ENCODE results near the gene CUBN. TPM values are rescaled to one million over a fixed set of nuclear protein-coding genes. Genes with fewer than 3 reads are reported as not detected.

Gene CUBN
- total RNA-seq, 4 donors from 2014 or later = 0.54 to 1.8 (median 1.3) TPM

DNA sequence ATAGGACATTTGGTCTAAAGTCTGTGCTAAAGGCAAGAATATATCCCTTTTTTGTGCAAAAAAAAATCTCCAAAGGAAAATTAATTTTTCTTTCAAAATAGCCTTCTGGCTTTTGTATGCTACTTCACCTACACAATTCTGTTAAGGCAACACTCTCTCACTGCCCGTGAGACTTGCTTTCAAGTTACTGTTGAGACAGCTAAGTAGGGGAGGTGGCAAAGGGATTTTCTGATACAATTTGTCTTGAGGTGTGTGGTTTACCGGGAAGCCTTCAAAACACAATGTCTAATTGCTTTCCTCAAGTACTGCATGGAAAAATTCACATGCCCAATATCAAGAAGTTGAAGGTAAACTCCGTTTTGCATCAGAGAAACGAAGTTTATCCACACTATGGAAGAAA, 261.6 kb downstream of the CUBN start:
- 70 to 81% methylated on average over 4 of the region's 4 CpGs for WGBS, 2 donors
- TF ChIP-seq POLR2A (IDR thresholded peaks at IDR 0.05) (no peak), CTCF (IDR thresholded peaks at IDR 0.05) (no peak)
- intact Hi-C loops (cut with DNase I; ENCODE audit: low total_unique reads) = no loop called here
- DNase-seq (ENCODE audit: low spot score in 2 of 2) = no peak
- no peak overlapping the region for H3K4me3 ChIP-seq (ENCODE audit: low read depth, poor library complexity, severe bottlenecking)

DNA sequence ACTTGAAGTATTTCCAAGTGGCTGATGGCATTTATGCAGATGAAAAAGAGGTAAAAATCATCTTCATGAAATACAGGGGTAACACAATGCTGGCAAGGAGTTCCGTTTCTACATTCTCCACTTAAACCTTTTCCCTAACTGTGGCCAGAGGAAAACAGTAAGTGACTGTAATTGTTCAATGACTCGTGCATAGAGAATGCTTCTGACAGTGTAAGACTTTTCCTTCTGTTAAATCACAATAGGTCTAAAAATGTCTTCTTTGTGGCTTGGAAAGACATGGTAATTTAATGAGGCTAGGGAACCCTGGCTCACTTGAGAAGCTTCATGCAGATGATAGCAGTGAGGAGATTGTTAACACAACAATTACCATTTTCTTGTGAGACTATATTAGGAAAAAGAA, 262.1 kb downstream of the CUBN start:
- intact Hi-C loops (cut with DNase I; ENCODE audit: low total_unique reads) = no loop called here
- 37 to 45% methylated on average over 2 of the region's 2 CpGs for WGBS, 2 donors
- no peak for TF ChIP-seq POLR2A (IDR thresholded peaks at IDR 0.05)
- TF ChIP-seq CTCF (IDR thresholded peaks at IDR 0.05) = no peak
- DNase-seq (ENCODE audit: low spot score in 2 of 2) = no peak
- H3K4me3 ChIP-seq (ENCODE audit: low read depth, poor library complexity, severe bottlenecking) = no peak overlapping the region

DNA sequence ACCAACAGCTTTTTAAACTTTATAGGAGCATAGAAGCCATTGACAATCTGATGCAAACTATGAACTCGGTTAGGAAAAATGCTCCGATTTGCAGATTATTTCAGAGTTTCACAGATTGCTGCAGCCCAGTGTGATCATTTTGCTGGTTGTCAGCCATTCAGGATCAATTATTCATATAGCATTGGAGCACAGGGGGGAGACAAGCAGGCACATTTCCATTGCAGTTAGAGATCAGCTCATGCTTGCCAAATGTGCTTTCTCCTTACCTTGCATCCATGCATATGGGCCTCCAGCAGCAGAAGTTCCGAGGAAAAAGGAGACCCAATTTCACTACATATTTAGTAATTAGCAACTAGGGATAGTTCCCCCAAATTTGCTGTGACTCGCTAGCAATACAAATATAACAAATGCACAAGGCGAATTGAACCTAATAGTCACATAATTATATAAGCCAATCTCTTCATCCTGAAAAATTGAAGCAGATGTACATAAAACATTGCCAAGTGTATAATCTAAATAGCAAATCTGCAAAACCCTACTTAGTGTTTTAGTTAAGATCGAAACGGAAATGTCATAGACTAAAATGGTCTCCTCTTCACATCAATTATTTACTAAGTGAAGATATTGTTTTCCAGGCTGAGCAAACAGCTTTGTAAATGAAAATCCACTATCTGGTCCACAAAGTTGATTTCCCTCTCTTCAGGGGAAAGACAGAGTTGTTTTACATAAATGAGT, 262.9 kb downstream of the CUBN start:
- TF ChIP-seq POLR2A (IDR thresholded peaks at IDR 0.05) (no peak), CTCF (IDR thresholded peaks at IDR 0.05) (no peak)
- H3K4me3 ChIP-seq (ENCODE audit: low read depth, poor library complexity, severe bottlenecking) = no peak overlapping the region
- 81 to 85% methylated on average over 7 of the region's 7 CpGs for WGBS, 2 donors
- intact Hi-C loops (cut with DNase I; ENCODE audit: low total_unique reads) = no loop called here
- no peak for DNase-seq (ENCODE audit: low spot score in 2 of 2)

- TF ChIP-seq CTCF (IDR thresholded peaks at IDR 0.05) (no peak), POLR2A (IDR thresholded peaks at IDR 0.05) (no peak)
- H3K4me3 ChIP-seq (ENCODE audit: low read depth, poor library complexity, severe bottlenecking) = no peak overlapping the region
- intact Hi-C loops (cut with DNase I; ENCODE audit: low total_unique reads) = no loop called here
- WGBS, 2 donors = 86 to 88% methylated on average over 7 of the region's 7 CpGs
- DNase-seq (ENCODE audit: low spot score in 2 of 2) = no peak
Measured at GRCh38 chr10:16865766-16866165, 263.8 kb downstream of the CUBN start.

GRCh38 chr10:16863766-16864165, 265.8 kb downstream of the CUBN start:
- WGBS, 2 donors = 73 to 75% methylated on average over 2 of the region's 2 CpGs
- intact Hi-C loops (cut with DNase I; ENCODE audit: low total_unique reads) = no loop called here
- H3K4me3 ChIP-seq (ENCODE audit: low read depth, poor library complexity, severe bottlenecking) = no peak overlapping the region
- TF ChIP-seq POLR2A (IDR thresholded peaks at IDR 0.05) (no peak), CTCF (IDR thresholded peaks at IDR 0.05) (no peak)
- no peak for DNase-seq (ENCODE audit: low spot score in 2 of 2)

GRCh38 chr10:16857419-16857818, 272.2 kb downstream of the CUBN start:
- TF ChIP-seq POLR2A (IDR thresholded peaks at IDR 0.05) = no peak
- no peak for TF ChIP-seq CTCF (IDR thresholded peaks at IDR 0.05)
- DNase-seq (ENCODE audit: low spot score in 2 of 2) = no peak
- intact Hi-C loops (cut with DNase I; ENCODE audit: low total_unique reads) = no loop called here
- H3K4me3 ChIP-seq (ENCODE audit: low read depth, poor library complexity, severe bottlenecking) = no peak overlapping the region
- WGBS, 2 donors = 64 to 74% methylated on average over 4 of the region's 4 CpGs
